Lung (tissue), 12 donors: Measurements from ENCODE around the gene IL1RAP. TPM values are rescaled to one million over a fixed set of nuclear protein-coding genes. Genes with fewer than 3 reads are reported as not detected.

Experiments
- ATAC-seq: fragments of 200-7000 bp; cut with Tn5 transposase; one replicate; pipeline ENCODE4 v1.9.1; 2020; ENCODE audit warnings: moderate number of reproducible peaks; ENCODE audit not compliant: insufficient read depth, low FRiP score
- DNase-seq, 3 donors: peaks; one replicate each; pipeline ENCODE4 v3.0.0-alpha.2; 2013 to 2017
- H3K27ac ChIP-seq, 2 donors: one replicate each; pipeline ENCODE4 v1.5.1; 2013; ENCODE audit warnings: mild to moderate bottlenecking in 2 of 2, moderate library complexity in 2 of 2, control low read depth in 1 of 2, inconsistent platforms in 1 of 2, low read depth in 1 of 2, low read length in 1 of 2
- H3K27me3 ChIP-seq, 3 donors: one replicate each; pipeline ENCODE4 v1.5.1; 2013; ENCODE audit warnings: low read length in 2 of 3; ENCODE audit not compliant: control insufficient read depth in 3 of 3, insufficient read depth in 3 of 3
- H3K36me3 ChIP-seq, 4 donors: one replicate each; pipeline ENCODE4 v1.5.1; 2013; ENCODE audit warnings: low read length in 4 of 4, mild to moderate bottlenecking in 1 of 4, moderate library complexity in 1 of 4; ENCODE audit not compliant: control insufficient read depth in 4 of 4, insufficient read depth in 4 of 4
- H3K4me1 ChIP-seq, 5 donors: one replicate each; pipeline ENCODE4 v1.5.1; 2013; ENCODE audit warnings: low read length in 5 of 5, mild to moderate bottlenecking in 2 of 5, moderate library complexity in 1 of 5; ENCODE audit not compliant: control insufficient read depth in 5 of 5, insufficient read depth in 5 of 5
- H3K4me3 ChIP-seq: one replicate; pipeline ENCODE4 v1.5.1; 2013; ENCODE audit warnings: mild to moderate bottlenecking, control low read depth, moderate library complexity
- H3K9ac ChIP-seq, 2 donors: one replicate each; pipeline ENCODE4 v1.5.1; 2013; ENCODE audit warnings: low read length in 2 of 2, control low read depth in 1 of 2; ENCODE audit not compliant: insufficient read depth in 1 of 2
- H3K9me3 ChIP-seq, 4 donors: one replicate each; pipeline ENCODE4 v1.5.1; 2013; ENCODE audit warnings: low read length in 3 of 4, mild to moderate bottlenecking in 1 of 4, moderate library complexity in 1 of 4; ENCODE audit not compliant: control insufficient read depth in 4 of 4, insufficient read depth in 3 of 4
- WGBS, 2 donors: extraction: QIAGEN DNeasy Blood & Tissue Kit; methylation state at CpG; one replicate each; pipeline ENCODE4 v1.1.7; 2013; 5-methylcytosine and 5-hydroxymethylcytosine counted together
- polyA plus RNA-seq, 2 donors: library from polyadenylated mRNA; stranded (reverse); fragments of 200-250 nt; gene quantifications; one replicate each; pipeline ENCODE4 v1.2.1, GENCODE V29; 2013
- total RNA-seq, 2 donors: library from RNA; depleted of rRNA in 1 of 2; stranded (reverse); fragments of >200 nt in 1 of 2; gene quantifications; one replicate each; pipeline ENCODE4 v1.2.1, GENCODE V29; 2014 to 2021
- TF ChIP-seq, protein P1 (sequence below): IDR thresholded peaks from 2 replicates; pipeline ENCODE4 v1.5.1; 2012; ENCODE audit warnings: mild to moderate bottlenecking; ENCODE audit errors: control extremely low read depth, extremely low read depth
- donor health status: control.
- donor health status: control.
- donor health status: Bipolar disorder and iron deficiency.
- donor health status: healthy.
- donor health status: DM: yes; HTN: yes; CAD: no.

Gene IL1RAP
- total and polyA plus RNA-seq, 4 donors, result 3.2 to 34.2 (median 26.8) TPM

DNA sequence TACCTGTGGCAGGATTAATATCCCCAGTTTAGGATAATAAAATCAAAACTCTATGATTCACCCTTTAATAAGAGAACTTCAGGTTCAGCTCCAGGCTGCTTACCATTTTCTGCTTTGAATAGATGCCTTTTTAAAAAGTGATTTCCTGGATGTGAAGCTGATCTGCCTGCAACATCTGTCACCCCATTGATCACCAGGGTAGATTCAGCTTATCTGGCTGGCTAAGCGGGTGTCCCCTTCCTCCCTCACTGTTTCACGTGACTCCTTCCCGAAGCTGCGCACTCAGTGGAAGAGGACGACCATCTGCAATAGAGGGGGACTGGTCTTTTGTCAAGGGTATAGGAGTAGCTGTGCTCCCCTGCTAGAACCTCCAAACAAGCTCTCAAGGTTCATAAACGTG, 128.1 kb downstream of the IL1RAP start:
- Histone ChIP-seq H3K9me3 (no peaks in the 10 kb centered on the region), H3K27me3 (no peaks in the 10 kb centered on the region), H3K4me3 (no peak overlapping the region), H3K4me1 (no peaks in the 10 kb centered on the region), H3K9ac (no peak overlapping the region), H3K27ac (no peak overlapping the region), H3K36me3 (peaks cover 1 to 13% (median 6%) of the 10 kb centered on the region in 4 donors)
- TF ChIP-seq, protein P1, sequence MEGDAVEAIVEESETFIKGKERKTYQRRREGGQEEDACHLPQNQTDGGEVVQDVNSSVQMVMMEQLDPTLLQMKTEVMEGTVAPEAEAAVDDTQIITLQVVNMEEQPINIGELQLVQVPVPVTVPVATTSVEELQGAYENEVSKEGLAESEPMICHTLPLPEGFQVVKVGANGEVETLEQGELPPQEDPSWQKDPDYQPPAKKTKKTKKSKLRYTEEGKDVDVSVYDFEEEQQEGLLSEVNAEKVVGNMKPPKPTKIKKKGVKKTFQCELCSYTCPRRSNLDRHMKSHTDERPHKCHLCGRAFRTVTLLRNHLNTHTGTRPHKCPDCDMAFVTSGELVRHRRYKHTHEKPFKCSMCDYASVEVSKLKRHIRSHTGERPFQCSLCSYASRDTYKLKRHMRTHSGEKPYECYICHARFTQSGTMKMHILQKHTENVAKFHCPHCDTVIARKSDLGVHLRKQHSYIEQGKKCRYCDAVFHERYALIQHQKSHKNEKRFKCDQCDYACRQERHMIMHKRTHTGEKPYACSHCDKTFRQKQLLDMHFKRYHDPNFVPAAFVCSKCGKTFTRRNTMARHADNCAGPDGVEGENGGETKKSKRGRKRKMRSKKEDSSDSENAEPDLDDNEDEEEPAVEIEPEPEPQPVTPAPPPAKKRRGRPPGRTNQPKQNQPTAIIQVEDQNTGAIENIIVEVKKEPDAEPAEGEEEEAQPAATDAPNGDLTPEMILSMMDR, result no peak
- 91 to 92% methylated on average over 6 of the region's 6 CpGs for WGBS, 2 donors
- DNase-seq (no peak), ATAC-seq (no peak)

- WGBS, 2 donors, result 83 to 85% methylated on average over 2 of the region's 2 CpGs
- DNase-seq, result no peak
- peaks cover 2 to 20% (median 9%) of the 10 kb centered on the region in 4 donors for H3K36me3 ChIP-seq
- TF ChIP-seq, protein P1, result no peak
- no peaks in the 10 kb centered on the region for H3K4me1 ChIP-seq
- H3K27ac ChIP-seq, result no peak overlapping the region
- H3K9me3 ChIP-seq, result no peaks in the 10 kb centered on the region
- no peak overlapping the region for H3K4me3 ChIP-seq
- ATAC-seq, result no peak
- H3K9ac ChIP-seq, result no peak overlapping the region
- H3K27me3 ChIP-seq, result no peaks in the 10 kb centered on the region
Observed at GRCh38 chr3:190644035-190644434, 130.2 kb downstream of the IL1RAP start.

- DNase-seq, result no peak
- 92 to 94% methylated on average over 5 of the region's 5 CpGs for WGBS, 2 donors
- no peaks in the 10 kb centered on the region for H3K27me3 ChIP-seq
- no peak overlapping the region for H3K4me3 ChIP-seq
- H3K27ac ChIP-seq, result no peak overlapping the region
- no peak for ATAC-seq
- no peak overlapping the region for H3K9ac ChIP-seq
- H3K4me1 ChIP-seq, result no peaks in the 10 kb centered on the region
- peaks cover 2 to 20% (median 9%) of the 10 kb centered on the region in 4 donors for H3K36me3 ChIP-seq
- TF ChIP-seq, protein P1, result no peak
- no peaks in the 10 kb centered on the region for H3K9me3 ChIP-seq
Observed at GRCh38 chr3:190644766-190645165, 130.9 kb downstream of the IL1RAP start.

DNA sequence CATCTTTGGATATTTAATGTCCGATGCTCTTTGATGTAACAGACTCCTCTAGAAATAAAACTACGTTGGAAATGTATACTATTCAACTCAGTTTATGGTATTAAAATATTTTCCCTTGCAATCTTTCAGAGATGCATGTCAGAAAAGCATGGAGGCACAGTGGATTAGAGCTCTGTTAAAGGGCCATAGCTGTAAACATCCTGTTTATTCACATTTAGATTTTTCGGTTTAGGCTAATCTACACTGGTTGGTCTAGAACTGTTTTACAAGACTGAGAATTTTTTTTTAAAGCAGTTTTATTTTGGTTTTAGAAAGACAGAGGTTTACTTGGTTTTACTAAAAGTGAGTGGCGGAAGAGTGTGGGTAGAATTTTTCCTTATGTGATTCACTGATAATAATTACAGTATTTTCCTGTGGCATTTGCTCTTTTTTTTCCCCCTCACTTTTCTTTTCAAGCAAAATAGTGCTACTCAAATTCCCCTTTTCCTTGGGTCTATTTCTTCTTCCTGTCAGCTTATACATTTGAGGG, 132.1 kb downstream of the IL1RAP start:
- WGBS, 2 donors, result 57 to 73% methylated on average over 4 of the region's 4 CpGs
- no peak for ATAC-seq
- no peaks in the 10 kb centered on the region for H3K9me3 ChIP-seq

More for the DNA sequence above, 132.1 kb downstream of the IL1RAP start:
- Histone ChIP-seq H3K4me1 (no peaks in the 10 kb centered on the region), H3K27me3 (no peaks in the 10 kb centered on the region), H3K27ac (no peak overlapping the region), H3K9ac (no peak overlapping the region), H3K4me3 (no peak overlapping the region), H3K36me3 (peaks cover 2 to 20% (median 7%) of the 10 kb centered on the region in 4 donors)
- DNase-seq, result no peak
- TF ChIP-seq, protein P1, result no peak
